Measurements from ENCODE around the gene REEP5.
A peak's percentile ranks its signal among the peaks of the same experiment; 100 is the strongest.
"Not testable (repeated sequence)": the region's sequence is repeated elsewhere in the genome, so short reads cannot be mapped to it uniquely, and the experiment has no call there.

The REEP5 gene

GRCh38 chr5:112921833-112922817 is at the start of gene REEP5:
Gene REEP5 (minus strand): TSS chr5:112922227. CDS start chr5:112922190, 37 bp downstream.
- peak; percentile 96 for DNase-seq (ENCODE audit: low spot score)

- no peak for DNase-seq (ENCODE audit: low spot score)
Observed at GRCh38 chr5:112971276-112971675, 49.2 kb upstream of the REEP5 start.

DNA sequence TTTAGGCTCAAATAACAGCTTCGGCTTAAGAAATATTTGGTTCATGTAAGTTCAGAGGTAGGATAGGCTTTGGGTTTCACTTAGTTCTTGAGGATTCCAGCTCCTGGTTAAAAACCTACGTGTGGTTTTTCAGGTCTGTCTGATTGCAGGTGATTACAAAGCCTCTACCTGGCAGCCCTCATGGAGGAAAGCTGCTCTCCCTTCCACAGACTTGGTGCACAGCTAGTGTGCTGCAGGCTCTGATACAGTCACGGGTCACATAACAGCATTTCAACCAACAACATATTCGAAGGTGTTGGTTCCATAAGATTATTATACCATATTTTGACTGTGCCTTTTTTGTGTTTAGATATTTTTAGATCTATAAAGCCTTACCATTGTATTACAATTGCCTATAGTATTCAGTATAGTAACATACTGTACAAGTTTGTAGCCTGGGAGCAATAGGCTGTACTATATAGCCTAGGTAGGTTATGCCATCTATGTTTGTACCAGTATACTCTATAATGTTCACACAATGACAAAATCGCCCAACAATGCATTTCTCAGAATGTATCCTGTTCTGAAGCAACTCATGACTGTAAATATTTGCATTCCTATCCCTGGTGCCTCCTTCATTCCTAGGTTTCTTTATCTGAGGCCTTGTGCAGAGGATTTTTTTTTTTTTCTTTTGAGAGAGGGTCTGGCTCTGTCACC is 46.5 kb upstream of the REEP5 start:
- no peak for DNase-seq (ENCODE audit: low spot score)

DNA sequence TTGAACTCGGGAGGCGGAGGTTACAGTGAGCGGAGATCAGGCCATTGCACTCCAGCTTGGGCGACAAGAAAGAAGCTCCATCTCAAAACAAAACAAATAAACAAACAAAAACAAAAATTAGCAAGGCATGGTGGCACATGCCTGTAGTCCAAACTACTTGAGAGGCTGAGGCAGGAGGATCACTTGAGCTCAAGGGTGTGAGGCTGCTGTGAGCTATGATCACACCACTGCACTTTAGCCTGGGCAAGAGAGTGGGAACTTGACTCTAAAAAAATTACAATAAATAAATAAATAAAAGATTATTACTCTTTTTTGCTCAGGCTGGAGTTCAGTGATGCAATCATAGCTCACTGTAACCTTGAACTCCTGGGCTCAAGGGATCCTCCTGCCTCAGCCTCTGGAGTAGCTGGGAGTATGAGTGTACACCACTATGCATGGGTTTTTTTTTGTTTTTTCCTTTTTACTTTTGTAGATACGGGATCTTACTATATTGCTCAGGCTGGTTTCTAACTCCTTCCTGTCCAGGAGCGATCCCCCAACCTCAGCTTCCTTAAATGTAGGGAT is 45.6 kb upstream of the REEP5 start:
- DNase-seq (ENCODE audit: low spot score): no peak

DNA sequence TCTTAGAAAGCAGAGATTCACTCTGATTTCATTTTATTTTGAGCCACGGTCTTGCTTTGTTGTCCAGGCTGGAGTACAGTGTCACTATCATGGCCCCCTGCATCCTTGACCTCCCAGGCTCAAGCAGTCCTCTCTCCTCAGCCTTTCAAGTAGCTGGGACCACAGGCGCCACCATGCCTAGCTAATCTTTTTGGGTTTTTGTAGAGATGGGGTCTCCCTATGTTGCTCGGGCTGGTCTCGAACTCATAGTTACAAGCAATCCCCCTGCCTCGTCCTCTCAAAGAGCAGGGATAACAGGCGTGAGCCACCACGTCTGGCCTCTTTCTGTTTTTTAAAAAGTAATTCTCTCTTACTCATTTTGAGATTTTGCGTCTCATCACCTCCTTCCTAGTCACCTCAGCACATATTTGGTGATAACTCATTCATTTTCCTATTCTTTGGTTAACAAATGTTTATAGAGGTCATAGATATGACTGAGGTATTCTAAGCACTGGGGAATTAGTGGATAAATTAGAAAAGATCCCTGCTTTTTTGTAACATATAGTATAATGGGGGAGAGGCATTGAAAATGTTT is 43.8 kb upstream of the REEP5 start:
- DNase-seq (ENCODE audit: low spot score): no peak

GRCh38 chr5:112963374-112963733 is 41.3 kb upstream of the REEP5 start:
- DNase-seq (ENCODE audit: low spot score): not testable (repeated sequence)

DNA sequence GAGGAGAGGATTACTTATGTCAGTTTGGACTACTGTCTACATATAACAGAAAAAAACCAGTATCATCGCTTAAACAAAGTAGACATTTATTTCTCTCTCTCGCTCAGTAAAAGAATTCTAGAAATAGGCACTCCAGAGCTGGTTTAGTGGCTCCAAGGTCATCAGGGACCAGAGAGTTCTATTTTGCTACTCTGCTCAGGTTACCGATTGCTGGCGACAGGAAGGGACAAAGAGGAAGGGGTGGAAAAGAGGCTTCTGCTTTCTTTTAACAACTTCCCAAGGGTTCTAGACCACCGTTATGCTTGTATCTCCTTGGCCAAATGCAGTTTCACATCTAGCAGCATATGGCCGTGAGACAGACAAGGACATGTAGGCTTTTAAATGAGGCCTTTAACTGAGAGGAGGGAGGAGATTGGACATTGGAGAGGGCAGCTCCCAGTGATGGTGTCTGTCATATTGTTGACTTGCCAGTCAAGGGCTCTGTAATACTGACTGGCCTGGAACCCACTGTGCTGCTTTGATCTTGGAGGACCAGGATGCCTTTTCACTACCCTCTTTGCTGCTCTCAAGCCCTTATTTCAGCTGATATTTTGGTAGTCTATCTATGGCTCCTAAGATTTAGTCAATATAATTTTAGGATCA is 39.0 kb upstream of the REEP5 start:
- no peak for DNase-seq (ENCODE audit: low spot score)

DNA sequence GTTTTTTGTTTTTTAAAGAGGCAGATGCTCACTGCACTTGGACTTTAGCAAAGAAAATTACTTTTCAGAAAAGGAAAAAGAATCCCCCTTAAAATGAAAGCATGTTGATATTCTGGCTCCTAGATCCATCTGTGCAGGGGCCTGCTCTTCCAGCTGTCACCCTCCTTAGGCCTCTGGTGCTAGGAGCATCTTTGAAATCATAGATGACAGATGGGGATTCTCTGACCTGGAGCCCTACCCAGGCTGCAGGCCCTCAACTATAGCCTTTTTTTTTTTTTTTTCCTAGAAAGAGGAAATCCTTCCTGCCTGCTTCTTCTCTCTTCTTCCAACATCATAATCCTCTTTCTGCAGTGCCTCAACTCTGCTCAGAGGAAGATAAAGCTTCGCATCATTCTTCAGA is 38.3 kb upstream of the REEP5 start:
- DNase-seq (ENCODE audit: low spot score): no peak

- not testable (repeated sequence) for DNase-seq (ENCODE audit: low spot score)
Observed at GRCh38 chr5:112959872-112960271, 37.8 kb upstream of the REEP5 start.

DNA sequence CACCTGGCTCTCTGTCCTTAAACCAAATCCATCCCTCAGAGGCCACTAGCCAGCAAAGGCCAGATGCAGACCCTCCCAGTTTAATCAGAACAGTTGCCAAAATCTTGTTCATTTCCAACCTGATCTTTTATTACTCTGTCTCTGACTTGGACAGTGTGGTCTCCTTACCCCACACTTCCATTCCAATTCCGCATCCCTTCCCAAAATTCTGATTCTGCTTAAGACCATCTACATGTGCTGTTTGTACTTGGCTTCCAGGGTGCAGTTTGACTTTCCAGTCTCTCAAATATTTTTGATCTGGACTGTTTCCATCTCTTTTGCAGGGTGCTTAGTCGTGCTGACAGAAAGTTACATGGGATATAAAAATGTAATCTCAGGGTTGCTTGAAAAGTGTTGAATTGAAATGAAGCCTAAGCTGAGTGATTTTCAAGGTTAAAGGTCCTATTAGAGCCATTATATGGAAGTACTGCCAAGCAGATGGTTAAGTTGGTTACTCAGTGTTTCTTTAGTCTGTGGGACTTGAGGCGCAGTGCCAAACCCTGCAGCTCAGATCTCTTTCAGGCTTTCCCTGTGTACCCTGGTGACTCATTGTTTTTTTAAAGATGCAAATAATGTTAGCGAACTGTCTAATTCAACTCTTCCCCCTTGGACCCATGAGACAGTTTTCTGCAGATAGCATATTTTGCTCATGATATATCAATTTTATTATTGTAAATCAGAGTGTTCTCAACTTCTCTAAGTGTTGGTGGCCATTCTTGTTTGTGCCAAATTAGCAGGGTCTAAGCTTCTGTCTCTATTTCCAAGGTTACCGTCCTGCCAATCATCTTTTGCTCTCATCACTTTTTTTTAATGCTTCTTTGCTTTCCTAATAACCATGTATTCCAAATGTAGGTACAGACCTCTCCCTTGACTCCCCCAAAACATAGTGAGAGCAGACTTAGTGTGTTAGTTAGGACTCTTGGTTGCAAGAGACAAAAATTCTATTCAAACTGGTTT is 36.4 kb upstream of the REEP5 start:
- DNase-seq (ENCODE audit: low spot score): peak; percentile 80

DNA sequence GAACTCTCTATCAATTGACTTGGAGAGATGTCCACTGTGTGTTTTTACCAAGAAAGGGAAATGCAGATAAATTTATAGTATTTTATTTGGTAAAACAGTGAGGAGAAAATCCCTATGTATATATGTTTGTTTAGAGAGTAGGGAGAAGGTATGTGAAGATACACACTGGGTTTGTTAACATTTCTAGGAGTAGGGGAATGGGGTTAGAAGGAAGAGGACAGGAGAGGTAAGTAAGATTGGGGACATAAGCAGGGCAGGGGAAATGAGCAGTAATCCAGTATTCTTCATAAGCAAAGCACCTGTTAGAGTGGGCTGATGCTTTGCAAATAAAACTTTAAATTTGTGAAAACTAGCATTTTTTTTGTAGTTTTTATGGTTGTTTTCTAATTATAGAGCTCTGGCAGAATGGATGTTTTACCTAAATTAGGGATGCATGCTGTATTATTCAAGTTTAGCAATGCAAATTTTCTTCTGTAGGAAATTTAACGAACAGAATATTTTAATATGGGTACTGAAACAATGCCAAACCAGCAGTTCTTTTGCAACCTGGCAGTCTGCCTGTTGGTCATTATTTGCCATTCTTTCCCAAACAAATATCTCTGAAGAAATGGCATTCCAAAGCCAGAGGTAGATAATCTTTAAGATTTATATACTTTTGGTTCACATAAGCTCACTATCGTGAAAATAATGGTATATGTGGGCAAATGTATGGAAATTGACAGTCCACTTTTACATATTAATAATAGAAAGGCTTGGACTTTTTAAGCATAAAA is 35.2 kb upstream of the REEP5 start:
- DNase-seq (ENCODE audit: low spot score): no peak

- no peak for DNase-seq (ENCODE audit: low spot score)
Observed at GRCh38 chr5:112956606-112957005, 34.6 kb upstream of the REEP5 start.

- no peak for DNase-seq (ENCODE audit: low spot score)
Observed at GRCh38 chr5:112951124-112951702, 29.2 kb upstream of the REEP5 start.

DNA sequence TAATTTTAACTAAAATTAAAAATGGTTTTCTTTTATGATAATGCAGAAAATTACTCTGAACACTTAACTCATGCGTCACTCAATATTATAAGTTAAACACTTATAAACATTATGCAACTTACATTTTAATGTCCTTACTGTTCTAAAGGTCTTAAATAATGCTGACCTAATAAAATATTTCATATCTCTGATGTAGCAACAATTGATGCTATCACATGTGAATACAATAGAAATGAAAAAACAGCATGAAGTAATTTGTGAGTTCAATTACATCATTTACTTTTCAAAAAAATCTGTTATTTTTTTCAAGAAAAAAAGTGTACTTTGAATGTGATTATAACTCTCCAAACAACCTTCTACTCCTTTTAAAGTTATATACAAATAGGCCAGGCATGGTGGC is 26.4 kb upstream of the REEP5 start:
- DNase-seq (ENCODE audit: low spot score): no peak

- no peak for DNase-seq (ENCODE audit: low spot score)
Observed at GRCh38 chr5:112940670-112941069, 18.6 kb upstream of the REEP5 start.

GRCh38 chr5:112938286-112938685 is 16.3 kb upstream of the REEP5 start:
- DNase-seq (ENCODE audit: low spot score): no peak

DNA sequence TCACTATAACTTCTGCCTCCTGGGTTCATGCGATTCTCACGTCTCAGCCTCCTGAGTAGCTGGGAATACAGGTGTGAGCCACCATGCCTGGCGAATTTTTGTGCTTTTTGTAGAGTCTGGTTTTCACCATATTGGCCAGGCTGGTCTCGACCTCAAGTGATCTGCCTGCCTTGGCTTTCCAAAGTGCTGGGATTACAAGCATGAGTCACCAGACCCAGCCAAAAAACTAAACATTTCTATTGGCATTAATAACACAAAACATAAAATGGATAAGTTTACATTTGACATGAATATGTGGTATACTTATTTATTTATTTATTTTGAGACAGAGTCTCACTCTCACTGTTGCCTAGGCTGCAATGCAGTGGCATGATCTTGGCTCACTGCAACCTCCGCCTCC is 13.6 kb upstream of the REEP5 start:
- DNase-seq (ENCODE audit: low spot score): no peak

DNA sequence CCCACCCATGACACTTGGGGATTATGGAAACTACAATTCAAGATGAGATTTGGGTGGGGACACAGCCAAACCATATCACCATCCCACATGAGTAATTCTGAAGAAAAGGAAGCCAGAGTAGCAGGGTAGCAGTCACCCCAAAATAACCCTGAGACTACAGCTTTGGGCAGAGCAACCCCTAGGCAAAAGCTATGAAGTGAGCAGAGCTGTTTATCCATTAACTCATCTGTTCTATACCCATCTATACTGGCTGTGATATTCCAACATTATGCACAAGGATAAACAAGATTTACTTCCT is 12.3 kb upstream of the REEP5 start:
- DNase-seq (ENCODE audit: low spot score): no peak

DNA sequence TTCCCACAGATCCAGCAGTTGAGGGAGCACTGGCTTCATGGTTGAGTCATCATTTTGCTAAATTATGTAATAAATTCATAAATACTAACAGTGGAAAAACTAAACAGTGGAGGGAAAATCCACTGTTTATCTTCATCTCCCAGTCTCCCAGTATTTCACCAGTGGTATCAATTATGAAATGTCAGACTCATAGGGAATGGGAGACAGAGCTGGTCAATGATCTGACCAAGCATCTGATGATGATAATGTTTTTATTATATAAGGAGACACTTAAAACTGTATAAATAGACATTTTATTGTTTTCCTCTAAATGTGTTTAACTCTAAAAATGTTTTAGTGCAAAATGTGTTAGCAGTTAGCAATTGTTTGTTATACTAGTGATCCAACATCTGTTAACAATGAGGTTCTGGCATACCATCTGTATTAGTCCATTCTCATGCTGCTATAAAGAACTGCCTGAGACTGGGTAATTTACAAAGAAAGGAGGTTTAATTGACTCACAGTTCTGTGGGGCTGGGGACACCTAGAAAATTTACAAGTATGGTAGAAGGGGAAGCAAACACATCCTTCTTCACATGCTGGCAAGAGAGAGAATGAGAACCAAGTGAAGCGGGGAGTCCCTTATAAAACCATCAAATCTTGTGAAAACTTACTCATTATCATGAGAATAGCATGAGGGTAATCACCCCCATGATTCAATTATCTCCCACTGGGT is 11.8 kb upstream of the REEP5 start:
- DNase-seq (ENCODE audit: low spot score): peak; percentile 37

Measured in AG20443 (cell line).